ENCODE results near the gene EEFSEC.

EEFSEC gene

DNA sequence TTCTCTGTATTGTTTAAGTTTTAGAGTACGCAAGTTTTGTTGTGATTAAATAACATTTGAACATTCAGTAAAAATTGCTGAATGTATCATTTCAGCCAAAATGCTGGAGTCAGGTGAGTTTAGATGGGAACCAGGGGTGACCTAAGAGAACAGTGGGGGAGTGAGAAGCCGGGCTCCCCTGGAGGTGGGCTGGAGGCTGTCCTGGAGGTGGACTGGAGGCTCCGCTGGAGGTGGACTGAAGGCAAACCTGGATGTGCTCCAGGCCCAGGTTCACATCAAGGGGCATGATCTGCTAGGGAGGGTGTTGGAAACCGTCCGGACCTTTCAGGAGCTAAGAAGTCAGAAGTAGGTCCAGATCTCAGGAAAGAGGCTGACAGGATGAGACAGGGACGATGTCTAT is 289.7 kb downstream of the EEFSEC start:
- Histone ChIP-seq H3K27ac (ENCODE audit: low read length) (no peak overlapping the region), H3K9ac (ENCODE audit: low read length) (no peak overlapping the region), H4K20me1 (ENCODE audit: insufficient read depth, low read length) (no peaks in the 10 kb centered on the region), H2AFZ (ENCODE audit: low read depth, low read length) (no peak overlapping the region), H3K79me2 (ENCODE audit: low read length) (no peaks in the 10 kb centered on the region), H3K4me2 (ENCODE audit: low read length) (no peak overlapping the region), H3K27me3 (ENCODE audit: low read depth, low read length) (peaks cover 7% of the 10 kb centered on the region; the same call in 1 of the 2 replicates), H3K36me3 (replicated peaks; ENCODE audit: low read depth, low read length) (no peaks in the 10 kb centered on the region), H3K4me1 (ENCODE audit: low read length) (peaks cover 12% of the 10 kb centered on the region), H3K9me3 (ENCODE audit: insufficient read depth, low read length) (no peaks in the 10 kb centered on the region), H3K4me3 (ENCODE audit: low read length) (no peak overlapping the region)
- TF ChIP-seq, protein P1, sequence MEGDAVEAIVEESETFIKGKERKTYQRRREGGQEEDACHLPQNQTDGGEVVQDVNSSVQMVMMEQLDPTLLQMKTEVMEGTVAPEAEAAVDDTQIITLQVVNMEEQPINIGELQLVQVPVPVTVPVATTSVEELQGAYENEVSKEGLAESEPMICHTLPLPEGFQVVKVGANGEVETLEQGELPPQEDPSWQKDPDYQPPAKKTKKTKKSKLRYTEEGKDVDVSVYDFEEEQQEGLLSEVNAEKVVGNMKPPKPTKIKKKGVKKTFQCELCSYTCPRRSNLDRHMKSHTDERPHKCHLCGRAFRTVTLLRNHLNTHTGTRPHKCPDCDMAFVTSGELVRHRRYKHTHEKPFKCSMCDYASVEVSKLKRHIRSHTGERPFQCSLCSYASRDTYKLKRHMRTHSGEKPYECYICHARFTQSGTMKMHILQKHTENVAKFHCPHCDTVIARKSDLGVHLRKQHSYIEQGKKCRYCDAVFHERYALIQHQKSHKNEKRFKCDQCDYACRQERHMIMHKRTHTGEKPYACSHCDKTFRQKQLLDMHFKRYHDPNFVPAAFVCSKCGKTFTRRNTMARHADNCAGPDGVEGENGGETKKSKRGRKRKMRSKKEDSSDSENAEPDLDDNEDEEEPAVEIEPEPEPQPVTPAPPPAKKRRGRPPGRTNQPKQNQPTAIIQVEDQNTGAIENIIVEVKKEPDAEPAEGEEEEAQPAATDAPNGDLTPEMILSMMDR (IDR thresholded peaks at IDR 0.05; ENCODE audit: low read depth, low read length): no peak
- TF ChIP-seq EZH2phosphoT487 (IDR thresholded peaks at IDR 0.05; ENCODE audit: low read depth): no peak

DNA sequence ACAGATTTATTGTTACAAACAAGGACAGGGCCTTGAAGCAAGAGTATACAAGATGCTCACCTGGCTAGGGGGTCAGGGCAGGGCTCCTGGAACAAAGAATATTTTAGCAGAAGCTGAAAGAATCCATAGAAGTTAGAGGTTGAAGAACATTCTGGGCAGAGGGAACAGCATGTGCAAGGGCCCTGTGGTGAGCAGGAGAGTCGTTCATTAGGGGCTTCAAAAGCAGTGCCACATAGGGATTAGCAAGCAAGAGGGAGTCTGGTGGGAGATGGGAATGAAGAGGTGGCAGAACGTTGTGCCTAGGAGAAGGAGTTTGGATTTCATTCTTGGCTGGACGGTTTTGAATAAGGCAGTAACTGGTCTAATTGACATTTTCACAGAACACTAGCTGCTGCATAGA is 290.5 kb downstream of the EEFSEC start:
- H4K20me1 ChIP-seq (ENCODE audit: insufficient read depth, low read length): no peaks in the 10 kb centered on the region
- H3K27ac ChIP-seq (ENCODE audit: low read length): no peak overlapping the region
- no peak overlapping the region for H2AFZ ChIP-seq (ENCODE audit: low read depth, low read length)
- peaks cover 12% of the 10 kb centered on the region for H3K4me1 ChIP-seq (ENCODE audit: low read length)
- no peaks in the 10 kb centered on the region for H3K36me3 ChIP-seq (replicated peaks; ENCODE audit: low read depth, low read length)
- TF ChIP-seq, protein P1 (IDR thresholded peaks at IDR 0.05; ENCODE audit: low read depth, low read length): no peak
- TF ChIP-seq EZH2phosphoT487 (IDR thresholded peaks at IDR 0.05; ENCODE audit: low read depth): no peak
- no peak overlapping the region for H3K4me2 ChIP-seq (ENCODE audit: low read length)
- H3K9me3 ChIP-seq (ENCODE audit: insufficient read depth, low read length): no peaks in the 10 kb centered on the region
- no peak overlapping the region for H3K9ac ChIP-seq (ENCODE audit: low read length)
- H3K4me3 ChIP-seq (ENCODE audit: low read length): no peak overlapping the region
- no peaks in the 10 kb centered on the region for H3K79me2 ChIP-seq (ENCODE audit: low read length)
- H3K27me3 ChIP-seq (ENCODE audit: low read depth, low read length): peaks cover 7% of the 10 kb centered on the region; the same call in 1 of the 2 replicates

DNA sequence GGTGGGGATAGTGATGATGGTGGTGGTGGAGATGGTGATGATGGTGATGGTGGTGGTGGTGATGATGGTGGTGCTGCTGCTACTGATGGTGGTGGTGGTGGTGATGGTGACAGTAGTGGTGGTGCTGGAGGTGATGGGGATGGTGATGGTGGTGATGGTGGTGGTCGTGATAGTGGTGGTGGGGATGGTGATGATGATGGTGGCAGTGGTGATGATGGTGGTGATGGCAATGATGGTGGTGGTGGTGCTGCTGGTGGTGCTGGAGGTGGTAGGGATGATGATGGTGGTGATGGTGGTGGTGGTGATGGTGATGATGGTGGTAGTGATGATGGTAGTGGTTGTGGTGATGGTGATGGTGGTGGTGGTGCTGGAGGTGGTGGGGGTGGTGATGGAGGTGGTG is 292.1 kb downstream of the EEFSEC start:
- Histone ChIP-seq H3K4me1 (ENCODE audit: low read length) (peaks cover 12% of the 10 kb centered on the region), H3K36me3 (replicated peaks; ENCODE audit: low read depth, low read length) (no peaks in the 10 kb centered on the region), H3K4me2 (ENCODE audit: low read length) (no peak overlapping the region), H3K27ac (ENCODE audit: low read length) (no peak overlapping the region), H3K27me3 (ENCODE audit: low read depth, low read length) (no peaks in the 10 kb centered on the region), H3K9ac (ENCODE audit: low read length) (no peak overlapping the region), H3K79me2 (ENCODE audit: low read length) (no peaks in the 10 kb centered on the region), H3K9me3 (ENCODE audit: insufficient read depth, low read length) (no peaks in the 10 kb centered on the region), H2AFZ (ENCODE audit: low read depth, low read length) (no peak overlapping the region), H3K4me3 (ENCODE audit: low read length) (no peak overlapping the region), H4K20me1 (ENCODE audit: insufficient read depth, low read length) (no peaks in the 10 kb centered on the region)
- TF ChIP-seq, protein P1 (IDR thresholded peaks at IDR 0.05; ENCODE audit: low read depth, low read length): no peak
- TF ChIP-seq EZH2phosphoT487 (IDR thresholded peaks at IDR 0.05; ENCODE audit: low read depth): no peak

DNA sequence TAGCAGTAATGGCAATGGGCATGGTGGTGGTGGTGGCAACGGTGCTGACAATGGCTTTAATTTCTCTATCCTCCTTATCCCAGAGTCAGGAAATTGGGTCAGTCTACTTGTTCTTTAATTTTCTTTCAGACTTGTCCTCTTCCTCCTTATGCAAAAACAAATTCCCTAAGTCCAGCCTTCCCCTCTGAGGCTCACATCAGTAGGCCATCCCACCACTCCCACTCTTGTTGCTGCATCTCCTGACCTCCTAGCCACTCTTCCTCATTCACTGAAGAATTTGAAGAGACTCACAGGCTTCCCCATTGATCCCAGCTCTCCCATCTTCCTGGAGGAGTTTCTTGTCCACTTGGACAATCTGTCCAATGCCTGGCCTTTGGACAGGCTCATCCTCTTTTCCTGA is 293.5 kb downstream of the EEFSEC start:
- Histone ChIP-seq H3K27me3 (ENCODE audit: low read depth, low read length) (no peaks in the 10 kb centered on the region), H3K27ac (ENCODE audit: low read length) (no peak overlapping the region), H4K20me1 (ENCODE audit: insufficient read depth, low read length) (no peaks in the 10 kb centered on the region), H3K9ac (ENCODE audit: low read length) (no peak overlapping the region), H3K4me2 (ENCODE audit: low read length) (peak overlapping the region; percentile 59; the same call in 1 of the 2 replicates), H3K36me3 (replicated peaks; ENCODE audit: low read depth, low read length) (no peaks in the 10 kb centered on the region), H3K79me2 (ENCODE audit: low read length) (no peaks in the 10 kb centered on the region), H3K4me3 (ENCODE audit: low read length) (no peak overlapping the region), H3K4me1 (ENCODE audit: low read length) (peaks cover 15% of the 10 kb centered on the region), H2AFZ (ENCODE audit: low read depth, low read length) (no peak overlapping the region), H3K9me3 (ENCODE audit: insufficient read depth, low read length) (no peaks in the 10 kb centered on the region)
- TF ChIP-seq, protein P1 (IDR thresholded peaks at IDR 0.05; ENCODE audit: low read depth, low read length): no peak
- TF ChIP-seq EZH2phosphoT487 (IDR thresholded peaks at IDR 0.05; ENCODE audit: low read depth): no peak

Data from OCI-LY3 (cell line).